Measurements from ENCODE around the gene TNS1.

TNS1 gene

GRCh38 chr2:217861334-217861877 is 141.4 kb downstream of the TNS1 start:
- no peak for DNase-seq

GRCh38 chr2:217859926-217860325 is 142.9 kb downstream of the TNS1 start:
- DNase-seq = no peak

GRCh38 chr2:217858519-217859491 is 144.0 kb downstream of the TNS1 start:
- DNase-seq = no peak

GRCh38 chr2:217857624-217858506 is 144.9 kb downstream of the TNS1 start:
- DNase-seq = no peak

GRCh38 chr2:217856871-217857270 is 145.9 kb downstream of the TNS1 start:
- DNase-seq = no peak

- no peak for DNase-seq
Measured at GRCh38 chr2:217856159-217856558, 146.6 kb downstream of the TNS1 start.

GRCh38 chr2:217854684-217855420 is 147.9 kb downstream of the TNS1 start:
- DNase-seq = no peak

- no peak for DNase-seq
Measured at GRCh38 chr2:217853961-217854360, 148.8 kb downstream of the TNS1 start.

- no peak for DNase-seq
Measured at GRCh38 chr2:217853301-217853881, 149.4 kb downstream of the TNS1 start.

- DNase-seq = no peak
Measured at GRCh38 chr2:217852555-217853211, 150.1 kb downstream of the TNS1 start.

- DNase-seq = no peak
Measured at GRCh38 chr2:217851191-217852020, 151.4 kb downstream of the TNS1 start.

- no peak for DNase-seq
Measured at GRCh38 chr2:217849154-217849975, 153.4 kb downstream of the TNS1 start.

GRCh38 chr2:217848351-217848957 is 154.3 kb downstream of the TNS1 start:
- no peak for DNase-seq

GRCh38 chr2:217847552-217848350 is 155.0 kb downstream of the TNS1 start:
- no peak for DNase-seq

- DNase-seq = no peak
Measured at GRCh38 chr2:217847115-217847514, 155.7 kb downstream of the TNS1 start.

- no peak for DNase-seq
Measured at GRCh38 chr2:217846321-217846743, 156.5 kb downstream of the TNS1 start.

GRCh38 chr2:217845301-217845700 is 157.5 kb downstream of the TNS1 start:
- DNase-seq = no peak

GRCh38 chr2:217844696-217845095 is 158.1 kb downstream of the TNS1 start:
- no peak for DNase-seq
